Measurements from ENCODE around the gene FAM234A.
"Not testable (repeated sequence)": the region's sequence is repeated elsewhere in the genome, so short reads cannot be mapped to it uniquely, and the experiment has no call there.

Gene FAM234A

GRCh38 chr16:263182-263774, 28.7 kb downstream of the FAM234A start:
- H3K27ac ChIP-seq = no peak overlapping the region

DNA sequence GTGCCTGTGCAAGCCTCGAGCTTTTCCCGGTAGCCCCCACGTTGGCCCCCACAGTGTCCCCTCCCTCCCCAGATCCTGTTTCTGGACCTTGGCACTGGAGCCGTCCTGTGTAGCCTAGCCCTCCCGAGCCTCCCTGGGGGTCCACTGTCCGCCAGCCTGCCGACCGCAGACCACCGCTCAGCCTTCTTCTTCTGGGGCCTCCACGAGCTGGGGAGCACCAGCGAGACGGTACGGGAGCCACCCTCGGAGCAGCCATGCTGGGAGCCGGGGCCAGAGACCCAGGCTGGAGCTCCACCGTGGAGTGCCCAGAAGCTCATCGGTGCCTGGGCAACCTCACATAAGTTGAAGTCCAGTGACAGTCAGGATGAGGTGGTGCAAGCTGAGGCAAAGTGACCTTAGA, 29.3 kb downstream of the FAM234A start:
- no peak for DNase-seq (ENCODE audit: low read depth, low spot score)
- no peak overlapping the region for H3K27ac ChIP-seq

More at GRCh38 chr16:263182-263774, 28.7 kb downstream of the FAM234A start:
- no peak for DNase-seq (ENCODE audit: low read depth, low spot score)

DNA sequence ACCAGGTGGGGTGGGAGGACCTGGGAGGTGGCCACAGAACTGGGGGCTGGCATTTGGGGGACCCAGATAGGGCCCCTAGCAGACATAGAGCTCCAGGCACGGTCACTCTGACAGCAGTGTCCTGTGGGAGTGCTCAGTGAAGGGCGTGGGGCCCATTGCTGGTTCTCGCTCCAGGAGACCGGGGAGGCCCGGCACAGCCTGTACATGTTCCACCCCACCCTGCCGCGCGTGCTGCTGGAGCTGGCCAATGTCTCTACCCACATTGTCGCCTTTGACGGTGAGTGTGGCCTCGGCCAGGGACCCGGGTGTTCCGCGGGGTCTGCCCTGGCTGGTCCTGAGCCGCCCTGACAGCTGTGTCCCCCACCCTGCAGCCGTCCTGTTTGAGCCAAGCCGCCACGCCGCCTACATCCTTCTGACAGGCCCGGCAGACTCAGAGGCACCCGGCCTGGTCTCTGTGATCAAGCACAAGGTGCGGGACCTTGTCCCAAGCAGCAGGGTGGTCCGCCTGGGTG, 29.9 kb downstream of the FAM234A start:
- DNase-seq (ENCODE audit: low read depth, low spot score) = no peak
- no peak overlapping the region for H3K27ac ChIP-seq

GRCh38 chr16:265002-265529, 30.4 kb downstream of the FAM234A start:
- no peak overlapping the region for H3K27ac ChIP-seq
- DNase-seq (ENCODE audit: low read depth, low spot score) = no peak

DNA sequence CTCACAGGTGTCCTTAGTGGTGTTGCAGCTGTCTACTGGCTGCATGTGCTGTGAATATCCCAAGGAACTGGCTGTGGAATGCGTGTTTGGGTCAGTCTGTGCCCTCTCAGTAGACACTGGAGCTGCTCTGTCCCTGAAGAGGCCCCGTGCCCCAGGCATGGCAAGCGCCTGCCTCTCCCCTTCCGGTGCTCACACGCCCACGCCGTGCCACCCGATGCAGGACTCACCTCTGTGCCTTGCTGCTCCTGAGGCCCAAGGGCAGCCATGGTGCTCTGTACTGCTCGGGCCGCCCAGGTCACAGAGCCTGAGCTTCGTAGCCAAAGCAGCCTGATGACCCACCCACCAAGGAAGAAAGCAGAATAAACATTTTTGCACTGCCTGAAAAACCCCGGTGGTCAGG, 31.1 kb downstream of the FAM234A start:
- no peak overlapping the region for H3K27ac ChIP-seq
- no peak for DNase-seq (ENCODE audit: low read depth, low spot score)

GRCh38 chr16:266258-267164, 31.9 kb downstream of the FAM234A start:
- H3K27ac ChIP-seq = no peak overlapping the region
- DNase-seq (ENCODE audit: low read depth, low spot score) = no peak

- not testable (repeated sequence) for DNase-seq (ENCODE audit: low read depth, low spot score)
Observed at GRCh38 chr16:267562-267961, 32.9 kb downstream of the FAM234A start.

GRCh38 chr16:268141-269053, 33.8 kb downstream of the FAM234A start:
- no peak overlapping the region for H3K27ac ChIP-seq
- no peak for DNase-seq (ENCODE audit: low read depth, low spot score)

More at GRCh38 chr16:267562-267961, 32.9 kb downstream of the FAM234A start:
- not testable (repeated sequence) for H3K27ac ChIP-seq

DNA sequence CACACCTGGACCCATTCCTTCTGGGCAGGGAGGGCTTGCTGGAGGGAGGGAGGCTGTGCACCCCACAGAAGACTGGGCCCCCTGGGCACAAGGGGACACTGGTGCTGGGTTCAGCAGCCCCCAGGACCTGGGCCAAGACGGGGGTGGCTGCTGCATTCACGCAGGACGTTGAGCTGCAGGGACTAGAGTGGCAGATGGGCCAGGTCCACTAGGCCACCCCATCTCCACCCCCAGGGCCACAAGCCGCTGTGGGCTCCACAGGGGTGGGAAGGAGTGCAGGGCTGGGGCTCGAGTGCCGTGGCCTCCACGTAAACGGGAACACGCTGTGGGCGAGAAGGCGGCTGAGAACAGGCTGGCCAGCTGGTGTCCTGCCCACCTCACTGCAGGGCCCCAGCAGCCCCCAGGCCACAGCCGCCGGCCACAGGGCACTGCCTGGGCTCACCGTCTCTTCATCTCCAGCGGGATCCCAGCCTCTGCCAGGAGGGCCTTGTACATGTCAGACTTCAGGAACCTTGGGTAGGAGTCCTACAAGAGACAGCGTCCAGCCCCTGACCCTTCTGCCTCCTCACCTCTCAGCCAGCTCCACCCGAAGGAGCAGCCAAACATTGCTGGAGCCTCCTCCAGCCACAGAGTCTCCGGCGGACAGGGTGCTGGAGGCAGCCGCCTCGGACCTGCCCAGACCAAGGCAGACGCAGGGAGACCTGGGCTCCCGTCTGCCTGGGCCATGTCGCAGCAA, 34.6 kb downstream of the FAM234A start:
- H3K27ac ChIP-seq = no peak overlapping the region
- DNase-seq (ENCODE audit: low read depth, low spot score) = no peak

- no peak overlapping the region for H3K27ac ChIP-seq
- no peak for DNase-seq (ENCODE audit: low read depth, low spot score)
Observed at GRCh38 chr16:270381-271255, 36.0 kb downstream of the FAM234A start.

- DNase-seq (ENCODE audit: low read depth, low spot score) = no peak
- H3K27ac ChIP-seq = no peak overlapping the region
Observed at GRCh38 chr16:272633-273546, 38.3 kb downstream of the FAM234A start.

GRCh38 chr16:273547-274421, 39.2 kb downstream of the FAM234A start:
- no peak overlapping the region for H3K27ac ChIP-seq
- DNase-seq (ENCODE audit: low read depth, low spot score) = no peak

DNA sequence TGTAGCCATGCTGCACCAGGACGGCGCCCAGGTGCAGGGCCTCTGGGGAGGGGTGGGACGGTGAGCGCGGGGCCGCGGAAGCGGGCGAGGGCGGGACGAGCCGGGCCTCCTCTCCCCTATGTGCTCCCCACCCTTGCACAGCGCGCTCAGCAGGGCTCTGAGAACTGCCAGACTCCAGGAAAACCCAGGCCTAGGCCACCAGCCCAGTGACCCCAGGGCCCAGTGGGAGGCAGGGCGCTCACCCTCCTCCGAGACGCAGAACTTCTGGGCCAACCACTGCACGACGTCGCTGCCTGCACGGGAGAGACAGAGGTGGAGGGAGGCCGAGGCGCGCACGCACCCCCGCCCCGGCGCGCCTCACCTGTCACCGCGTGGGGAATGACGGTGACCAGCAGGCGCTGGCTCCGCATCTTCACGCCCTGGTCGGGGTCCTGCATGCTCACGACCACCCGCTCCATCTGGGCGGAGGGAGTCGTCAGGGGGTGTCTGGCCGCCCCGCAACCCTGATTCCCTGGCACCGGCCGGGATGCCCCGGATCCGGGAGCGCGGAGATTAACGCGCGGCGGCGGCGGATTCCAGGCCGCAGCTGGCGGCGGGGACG, 40.5 kb downstream of the FAM234A start:
- no peak for DNase-seq (ENCODE audit: low read depth, low spot score)
- H3K27ac ChIP-seq = no peak overlapping the region

- no peak within 1 kb of the TSS for H3K27ac ChIP-seq
- no peak for DNase-seq (ENCODE audit: low read depth, low spot score)
Observed at GRCh38 chr16:275786-276232, 41.2 kb downstream of the FAM234A start, which contains the start of gene RGS11. RGS11 (minus strand) TSS chr16:275944; CDS start chr16:275911, 33 bp downstream.

- no peak for DNase-seq (ENCODE audit: low read depth, low spot score)
- no peak overlapping the region for H3K27ac ChIP-seq
Observed at GRCh38 chr16:276426-277077, 41.9 kb downstream of the FAM234A start.
